Stimulated activated CD8-positive, alpha-beta memory T cell treated with anti-CD3 and anti-CD28 coated beads, Interleukin-7, amount 100 ng/mL, for 4 hours (primary cell): ENCODE results near the gene USP47.

Experiments
- DNase-seq, 2 donors: peaks; one replicate each; pipeline ENCODE4 v3.0.0-alpha.2; 2020; ENCODE audit warnings: low read depth in 2 of 2

Gene USP47

GRCh38 chr11:11864803-11865202, 23.0 kb downstream of the USP47 start:
- no peak for DNase-seq

- DNase-seq, result no peak
Measured at GRCh38 chr11:11865449-11865848, 23.7 kb downstream of the USP47 start.

GRCh38 chr11:11866203-11866602, 24.4 kb downstream of the USP47 start:
- no peak for DNase-seq

DNA sequence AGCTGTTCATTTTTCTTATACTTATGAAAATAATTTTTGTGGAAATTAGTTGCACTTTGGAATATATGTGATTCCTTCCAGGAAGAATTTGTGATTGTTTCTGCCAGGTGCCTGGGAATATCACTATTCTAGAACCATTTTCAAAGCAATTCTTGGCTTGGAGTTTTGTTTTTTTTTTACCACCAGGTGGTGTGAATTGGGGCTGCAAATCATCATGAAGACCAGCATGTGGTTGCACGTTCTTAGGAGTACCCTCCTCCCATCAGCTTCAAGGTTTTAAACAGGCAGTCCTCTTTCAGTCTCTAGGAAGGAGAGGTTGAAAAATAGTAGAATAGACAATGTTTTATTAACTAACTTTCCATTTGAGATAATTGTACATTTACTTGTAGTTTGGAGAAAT, 25.9 kb downstream of the USP47 start:
- no peak for DNase-seq

- no peak for DNase-seq
Measured at GRCh38 chr11:11871991-11872401, 30.2 kb downstream of the USP47 start.

DNA sequence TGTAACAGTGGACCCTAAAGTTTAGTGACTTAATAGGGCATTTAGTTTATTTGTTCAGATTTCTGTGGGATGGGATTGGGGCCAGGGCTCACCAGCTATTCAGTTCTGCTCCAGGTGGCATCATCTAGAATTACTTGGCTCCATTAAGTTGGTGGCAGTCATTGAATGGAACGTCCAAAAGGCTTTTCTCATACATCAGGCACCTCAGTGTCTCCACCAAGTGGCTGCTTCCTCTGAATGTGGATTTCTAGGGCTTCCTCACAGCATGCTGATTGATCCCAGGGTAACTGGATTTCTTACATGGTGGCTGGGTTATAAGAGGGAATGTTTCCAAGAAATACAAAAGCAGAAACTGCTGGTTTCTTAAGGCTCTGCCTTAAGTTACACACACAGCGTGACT, 34.7 kb downstream of the USP47 start:
- DNase-seq, result no peak

DNA sequence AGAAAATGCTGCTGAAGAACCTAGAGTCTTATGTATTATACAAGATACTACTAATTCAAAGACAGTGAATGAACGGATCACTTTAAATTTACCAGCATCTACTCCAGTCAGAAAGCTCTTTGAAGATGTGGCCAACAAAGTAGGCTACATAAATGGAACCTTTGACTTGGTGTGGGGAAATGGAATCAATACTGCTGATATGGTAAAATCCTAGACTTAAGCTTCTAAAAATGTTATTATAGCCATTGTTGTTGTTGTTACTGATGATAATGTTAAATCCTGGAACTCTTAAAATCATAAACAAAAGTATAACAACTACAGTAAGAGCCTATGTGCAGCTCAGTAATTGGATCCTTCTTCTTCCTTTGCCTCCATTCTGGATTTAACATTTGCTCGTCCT, 38.4 kb downstream of the USP47 start:
- no peak for DNase-seq

- no peak for DNase-seq
Measured at GRCh38 chr11:11882539-11882938, 40.8 kb downstream of the USP47 start.

- DNase-seq, result no peak
Measured at GRCh38 chr11:11884351-11884750, 42.6 kb downstream of the USP47 start.

DNA sequence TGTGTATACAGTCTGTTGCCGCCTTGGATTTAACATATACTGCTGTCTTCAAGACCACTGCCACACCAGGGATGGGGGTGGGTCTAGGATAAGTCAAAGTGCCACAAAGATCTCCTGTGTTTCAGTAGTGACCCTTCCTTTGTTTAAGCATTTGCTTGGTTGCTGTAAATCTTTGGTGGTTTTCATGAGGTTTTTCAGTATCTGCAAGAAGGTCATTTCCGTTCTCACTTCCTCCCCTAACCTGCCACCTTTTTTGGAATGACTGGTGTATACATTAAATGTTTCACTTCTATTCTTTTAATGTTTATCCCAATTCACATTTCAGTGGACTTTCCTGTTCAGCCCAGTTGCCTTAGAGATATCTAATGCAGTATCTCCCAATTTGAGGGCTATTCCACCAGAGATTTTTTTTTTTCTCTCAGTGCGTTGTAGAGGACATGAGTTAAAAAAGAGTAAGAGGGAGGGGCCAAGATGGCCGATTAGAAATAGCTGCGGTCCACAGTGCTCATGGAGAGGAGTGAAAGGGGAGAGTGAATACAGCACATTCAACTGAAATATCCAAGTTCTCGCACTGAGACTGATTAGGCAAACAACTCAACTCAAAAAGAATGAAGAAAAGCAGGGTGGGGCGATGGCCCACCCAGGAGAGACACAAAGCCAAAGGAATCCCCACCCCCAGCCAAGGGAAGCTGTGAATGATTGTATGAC, 43.2 kb downstream of the USP47 start:
- no peak for DNase-seq

GRCh38 chr11:11894486-11894885, 52.7 kb downstream of the USP47 start:
- DNase-seq, result no peak

DNA sequence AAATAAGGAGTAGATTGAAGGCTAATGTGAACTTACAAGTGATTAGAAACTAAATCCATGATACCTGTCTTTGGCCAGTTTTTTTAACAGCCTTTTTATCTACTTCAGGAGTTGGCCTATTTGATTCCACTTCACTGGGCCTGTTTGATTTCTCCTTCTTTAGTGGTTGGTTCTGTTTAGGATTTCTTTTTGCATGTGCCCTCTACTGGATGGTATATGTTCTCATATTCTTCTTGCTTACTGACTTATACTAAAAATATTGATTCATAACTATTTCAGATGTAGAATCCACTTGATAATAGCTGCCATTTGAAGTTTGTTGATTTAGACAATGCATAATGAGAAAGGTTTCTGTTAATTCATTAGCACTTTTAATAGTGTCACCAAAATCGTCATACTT, 53.9 kb downstream of the USP47 start:
- no peak for DNase-seq

- DNase-seq, result no peak
Measured at GRCh38 chr11:11898648-11899047, 56.9 kb downstream of the USP47 start.

GRCh38 chr11:11899401-11899800, 57.6 kb downstream of the USP47 start:
- no peak for DNase-seq

- DNase-seq, result no peak
Measured at GRCh38 chr11:11901929-11902328, 60.2 kb downstream of the USP47 start.

DNA sequence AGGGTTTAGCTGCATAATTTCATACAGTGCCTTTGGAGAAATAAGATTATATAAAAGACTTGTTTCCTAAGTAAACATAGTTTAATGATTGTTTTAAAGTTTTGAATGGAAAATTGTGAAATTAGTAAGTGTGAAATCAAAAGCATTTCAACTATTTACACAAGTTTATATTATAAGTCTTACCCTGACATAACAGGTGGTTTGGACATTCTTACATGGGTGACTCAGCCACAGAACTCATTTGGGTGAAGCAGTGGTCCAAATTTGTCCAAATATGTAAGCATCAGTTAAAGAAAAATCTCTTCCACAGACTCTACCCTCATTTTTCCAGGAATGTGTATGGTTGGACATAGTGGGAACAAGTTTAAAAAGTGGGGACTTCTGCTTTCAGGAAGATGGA, 68.0 kb downstream of the USP47 start:
- DNase-seq, result no peak

DNA sequence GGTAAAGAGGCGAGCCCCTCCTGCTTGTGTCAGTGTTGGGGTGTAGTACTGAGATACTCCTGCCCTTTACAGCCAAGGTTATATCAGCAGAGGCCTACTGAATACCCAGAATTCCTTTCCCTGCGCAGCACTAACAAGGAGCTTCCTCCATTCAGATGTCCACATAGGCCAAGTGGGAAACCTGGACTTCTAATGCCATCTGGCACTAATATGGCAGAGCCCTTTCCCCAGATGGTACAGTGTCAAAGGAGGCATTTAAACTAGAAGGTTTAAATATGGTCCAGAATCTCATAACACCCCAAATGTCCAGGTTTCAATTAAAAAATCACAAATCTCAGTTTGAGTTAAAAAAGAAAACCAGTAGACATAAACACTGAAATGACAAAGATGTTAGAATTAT, 68.8 kb downstream of the USP47 start:
- DNase-seq, result no peak

GRCh38 chr11:11913395-11913794, 71.6 kb downstream of the USP47 start:
- DNase-seq, result no peak

DNA sequence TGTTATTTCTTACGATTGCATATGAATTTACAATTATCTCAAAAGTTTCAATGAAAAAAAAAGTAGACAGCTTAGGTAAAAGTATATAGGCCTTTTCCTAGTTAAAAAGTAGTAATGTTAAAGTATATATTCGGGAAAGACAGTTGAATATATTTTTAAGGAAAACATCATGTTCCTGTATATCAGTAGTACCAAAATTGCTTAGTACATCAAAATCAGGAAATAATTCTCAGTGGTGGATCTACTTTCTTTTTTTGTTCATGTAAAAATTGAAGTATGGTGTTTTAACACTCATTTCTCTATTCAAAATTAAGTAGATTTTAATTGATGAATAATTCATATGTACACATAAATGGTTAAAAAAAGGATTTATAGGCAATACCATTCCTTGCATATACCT, 73.9 kb downstream of the USP47 start:
- DNase-seq, result no peak

DNA sequence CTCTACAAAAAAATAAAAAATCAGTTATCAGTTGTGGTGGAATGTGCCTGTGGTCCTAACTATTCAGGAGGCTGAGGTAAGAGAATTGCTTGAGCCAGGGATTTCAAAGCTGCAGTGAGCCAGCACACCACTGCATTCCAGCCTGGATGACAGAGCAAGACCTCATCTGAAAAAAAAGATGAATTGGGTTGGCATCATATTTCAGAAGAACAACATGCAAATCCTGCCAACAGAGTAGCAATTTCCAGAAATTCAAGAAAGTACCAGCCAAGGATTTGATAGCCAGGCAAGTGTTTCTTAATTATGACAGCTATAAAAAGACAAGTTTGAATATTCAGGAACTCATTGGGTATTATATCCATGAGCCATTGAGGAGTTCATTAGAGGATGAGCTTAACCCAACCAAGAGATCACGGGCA, 75.2 kb downstream of the USP47 start:
- DNase-seq, result no peak

DNA sequence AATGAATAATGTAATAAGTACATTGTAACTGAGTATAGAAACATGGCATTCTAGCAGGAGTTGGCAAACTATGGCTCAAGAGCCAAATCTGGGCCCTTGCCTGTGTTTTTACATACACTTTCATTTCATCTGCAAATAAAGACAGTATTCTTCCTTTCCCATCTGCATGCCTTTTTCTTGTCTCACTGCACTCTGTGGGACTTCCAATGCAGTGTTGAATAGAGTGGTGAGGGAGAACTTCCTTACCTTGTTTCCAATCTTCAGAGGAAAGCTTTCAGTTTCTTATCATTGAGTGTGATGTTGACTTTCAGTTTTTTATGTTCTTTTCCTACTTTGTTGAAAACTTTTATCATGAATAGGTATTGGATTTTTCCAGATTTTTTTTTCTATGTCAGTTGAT, 82.1 kb downstream of the USP47 start:
- DNase-seq, result no peak

GRCh38 chr11:11929920-11930319, 88.1 kb downstream of the USP47 start:
- DNase-seq, result no peak

DNA sequence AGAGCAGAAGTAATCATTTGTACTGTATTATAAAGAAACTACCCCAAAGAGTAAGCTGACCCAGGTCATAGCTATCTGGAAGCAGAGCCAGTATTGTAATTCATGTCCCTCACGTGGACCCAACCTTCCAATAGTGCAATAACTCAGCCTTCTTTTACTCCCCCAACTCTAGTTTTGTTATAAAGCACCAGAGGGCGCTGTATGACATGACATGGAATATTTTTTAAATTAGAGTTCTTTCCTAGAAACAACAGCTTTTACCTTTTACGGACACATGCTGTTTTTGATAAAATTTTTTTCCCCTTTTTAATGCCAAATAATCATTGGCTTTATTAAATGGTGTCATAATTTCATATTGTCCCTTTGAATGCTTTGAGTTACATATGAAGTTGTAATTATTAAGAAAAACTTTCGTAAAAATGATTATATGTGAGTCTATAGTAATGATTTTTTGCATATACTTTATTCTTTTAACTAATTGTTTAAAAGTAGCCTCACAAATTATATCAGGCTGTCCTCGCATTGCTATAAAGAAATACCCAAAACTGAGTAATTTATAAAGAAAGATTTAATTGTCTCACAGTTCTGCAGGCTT, 89.8 kb downstream of the USP47 start:
- no peak for DNase-seq

DNA sequence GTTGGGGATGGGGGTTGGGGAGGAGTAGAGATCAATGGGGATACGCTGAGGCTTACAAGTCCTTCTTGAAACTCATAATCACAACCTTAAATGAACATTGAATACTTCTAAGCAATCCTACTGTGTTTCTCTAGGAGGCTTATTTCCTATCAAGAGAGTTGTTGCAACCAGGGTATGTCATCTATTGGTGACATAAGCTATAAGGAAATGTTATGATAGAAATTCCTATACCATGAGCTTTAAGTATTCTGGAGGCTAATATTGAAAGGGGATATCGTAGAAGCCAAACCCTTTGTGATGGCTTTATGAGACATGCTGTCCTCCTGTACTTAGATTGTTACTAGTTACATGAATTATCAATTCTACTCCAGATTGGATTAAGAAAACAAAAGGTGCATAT, 93.8 kb downstream of the USP47 start:
- no peak for DNase-seq
